Myocyte (in vitro differentiated cells): ENCODE data around the gene DNM2. TPM values are rescaled to one million over a fixed set of nuclear protein-coding genes. Genes with fewer than 3 reads are reported as not detected.
"Not testable (repeated sequence)": the region's sequence is repeated elsewhere in the genome, so short reads cannot be mapped to it uniquely, and the experiment has no call there.

Source experiments
- DNase-seq: peaks from one replicate; pipeline ENCODE4 v3.0.0-alpha.2; 2012; ENCODE audit warnings: low read depth
- total RNA-seq: library from RNA; depleted of rRNA; stranded (reverse); fragments of >200 nt; gene quantifications from 2 replicates; pipeline ENCODE4 v1.2.3, GENCODE V29; 2014

Gene DNM2
- total RNA-seq, 1 donor from 2014 or later, result 71.8 TPM

GRCh38 chr19:10724573-10725071 is 6.7 kb downstream of the DNM2 start:
- peak; percentile 13 for DNase-seq

GRCh38 chr19:10725415-10725814 is 7.5 kb downstream of the DNM2 start:
- DNase-seq, result no peak

GRCh38 chr19:10726268-10726667 is 8.4 kb downstream of the DNM2 start:
- DNase-seq, result no peak

DNA sequence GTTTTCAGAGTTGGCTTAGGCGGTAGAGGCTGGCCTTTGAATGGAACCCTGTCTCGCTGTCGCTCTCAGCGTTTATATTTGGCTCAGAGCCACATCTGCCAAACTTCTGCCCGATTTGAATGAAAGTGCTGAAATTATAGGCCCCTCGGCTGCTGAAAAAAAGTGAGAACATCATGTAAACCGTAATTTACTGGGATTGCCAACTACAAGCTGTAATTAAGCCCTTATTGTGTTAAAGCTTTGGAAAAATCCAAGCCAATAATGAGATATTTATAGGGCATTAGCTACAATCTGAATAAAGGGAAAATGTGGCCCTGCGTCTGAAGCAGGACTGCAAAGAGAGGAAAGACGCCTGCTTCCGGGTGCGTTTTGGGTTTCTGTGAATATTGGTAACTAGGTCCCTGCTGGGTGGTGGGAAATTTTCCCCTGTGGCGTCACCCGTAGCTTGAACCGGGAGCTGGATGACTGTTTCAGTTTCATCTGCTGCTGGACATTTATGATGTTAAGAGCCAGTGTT is 9.9 kb downstream of the DNM2 start:
- DNase-seq, result no peak

- DNase-seq, result no peak
Measured at GRCh38 chr19:10729411-10729810, 11.5 kb downstream of the DNM2 start.

GRCh38 chr19:10730932-10731331 is 13.1 kb downstream of the DNM2 start:
- no peak for DNase-seq

DNA sequence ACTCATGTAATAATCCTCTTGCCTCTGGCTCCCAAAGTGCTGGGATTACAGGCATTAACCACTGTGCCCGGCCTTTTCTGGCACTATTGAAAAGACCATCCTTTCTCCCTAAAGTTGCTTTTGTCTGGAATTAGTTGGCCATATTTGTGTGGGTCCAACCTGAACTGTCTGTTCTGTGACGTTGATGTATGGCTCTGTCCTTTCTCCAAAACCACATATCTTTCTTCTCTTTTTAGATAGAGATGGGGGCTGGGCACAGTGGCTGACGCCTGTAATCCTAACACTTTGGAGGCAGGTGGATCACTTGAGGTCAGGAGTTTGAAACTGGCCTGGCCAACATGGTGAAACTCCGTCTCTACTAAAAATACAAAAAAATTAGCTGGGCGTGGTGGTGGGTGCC is 17.9 kb downstream of the DNM2 start:
- no peak for DNase-seq

DNA sequence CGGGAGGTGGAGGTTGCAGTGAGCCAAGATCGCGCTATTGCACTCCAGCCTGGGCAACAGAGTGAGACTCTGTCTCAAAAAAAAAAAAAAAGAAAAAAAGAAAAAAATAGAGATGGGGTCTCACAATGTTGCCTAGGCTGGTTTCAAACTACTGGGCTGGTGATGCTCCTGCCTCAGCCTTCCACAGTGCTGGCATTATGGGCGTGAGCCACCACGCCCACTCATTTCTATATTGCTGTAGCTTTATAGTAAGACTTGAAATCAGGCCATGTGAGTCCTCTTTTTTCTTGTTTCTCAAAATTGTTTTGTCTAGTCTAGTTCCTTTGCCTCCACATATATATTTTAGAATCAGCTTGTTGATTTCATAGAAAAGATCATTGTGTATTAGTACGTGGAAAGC is 18.3 kb downstream of the DNM2 start:
- no peak for DNase-seq

- DNase-seq, result no peak
Measured at GRCh38 chr19:10736916-10737551, 19.2 kb downstream of the DNM2 start.

GRCh38 chr19:10737722-10738121 is 19.8 kb downstream of the DNM2 start:
- no peak for DNase-seq

- DNase-seq, result no peak
Measured at GRCh38 chr19:10740798-10741197, 22.9 kb downstream of the DNM2 start.

GRCh38 chr19:10742476-10742875 is 24.6 kb downstream of the DNM2 start:
- DNase-seq, result no peak

GRCh38 chr19:10744253-10744798 is 26.4 kb downstream of the DNM2 start:
- peak; percentile 67 for DNase-seq

- no peak for DNase-seq
Measured at GRCh38 chr19:10744801-10745293, 27.0 kb downstream of the DNM2 start.

GRCh38 chr19:10746437-10746836 is 28.6 kb downstream of the DNM2 start:
- DNase-seq, result not testable (repeated sequence)

DNA sequence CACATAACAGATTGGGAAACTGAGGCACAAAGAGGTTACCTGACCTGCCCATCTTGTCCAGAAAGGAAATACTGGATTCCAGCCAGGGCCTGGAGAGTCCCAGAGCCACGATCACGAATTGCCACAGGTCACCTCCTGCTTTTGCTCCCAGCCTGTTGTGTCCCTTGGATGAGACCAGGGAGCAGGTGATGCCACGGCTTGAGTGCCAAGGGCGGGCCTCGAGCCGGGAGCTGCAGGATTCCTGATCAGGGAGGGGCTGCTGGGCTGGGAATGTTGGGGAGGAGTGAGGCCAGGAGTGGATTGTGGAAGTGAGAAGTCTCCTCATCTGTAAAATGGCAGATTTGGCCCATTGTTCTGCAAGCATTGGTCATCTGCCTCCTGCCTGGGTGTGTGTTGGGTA is 29.4 kb downstream of the DNM2 start:
- DNase-seq, result peak; percentile 74

DNA sequence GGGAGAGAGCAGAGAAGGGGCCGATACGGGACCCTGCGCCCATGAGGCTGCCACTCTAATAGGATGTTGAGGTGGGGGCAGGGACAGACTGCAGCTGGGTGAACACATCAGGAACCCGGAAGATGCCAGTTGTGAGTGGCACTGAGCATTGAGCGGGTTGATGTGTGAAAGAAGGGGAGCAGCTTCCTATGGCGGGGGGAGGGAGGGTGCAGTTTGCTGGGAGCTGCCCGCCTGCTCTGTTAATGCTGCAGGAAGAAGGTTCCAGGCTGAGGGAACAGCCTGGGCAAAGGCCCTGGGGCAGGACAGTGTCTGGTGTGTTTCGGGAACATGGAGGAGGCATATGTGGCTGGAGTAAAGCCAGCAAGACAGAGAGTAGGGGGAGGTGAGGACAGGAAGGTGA is 29.8 kb downstream of the DNM2 start:
- no peak for DNase-seq

GRCh38 chr19:10748195-10748926 is 30.5 kb downstream of the DNM2 start:
- DNase-seq, result no peak

- peak; percentile 69 for DNase-seq
Measured at GRCh38 chr19:10748927-10749434, 31.1 kb downstream of the DNM2 start.

DNA sequence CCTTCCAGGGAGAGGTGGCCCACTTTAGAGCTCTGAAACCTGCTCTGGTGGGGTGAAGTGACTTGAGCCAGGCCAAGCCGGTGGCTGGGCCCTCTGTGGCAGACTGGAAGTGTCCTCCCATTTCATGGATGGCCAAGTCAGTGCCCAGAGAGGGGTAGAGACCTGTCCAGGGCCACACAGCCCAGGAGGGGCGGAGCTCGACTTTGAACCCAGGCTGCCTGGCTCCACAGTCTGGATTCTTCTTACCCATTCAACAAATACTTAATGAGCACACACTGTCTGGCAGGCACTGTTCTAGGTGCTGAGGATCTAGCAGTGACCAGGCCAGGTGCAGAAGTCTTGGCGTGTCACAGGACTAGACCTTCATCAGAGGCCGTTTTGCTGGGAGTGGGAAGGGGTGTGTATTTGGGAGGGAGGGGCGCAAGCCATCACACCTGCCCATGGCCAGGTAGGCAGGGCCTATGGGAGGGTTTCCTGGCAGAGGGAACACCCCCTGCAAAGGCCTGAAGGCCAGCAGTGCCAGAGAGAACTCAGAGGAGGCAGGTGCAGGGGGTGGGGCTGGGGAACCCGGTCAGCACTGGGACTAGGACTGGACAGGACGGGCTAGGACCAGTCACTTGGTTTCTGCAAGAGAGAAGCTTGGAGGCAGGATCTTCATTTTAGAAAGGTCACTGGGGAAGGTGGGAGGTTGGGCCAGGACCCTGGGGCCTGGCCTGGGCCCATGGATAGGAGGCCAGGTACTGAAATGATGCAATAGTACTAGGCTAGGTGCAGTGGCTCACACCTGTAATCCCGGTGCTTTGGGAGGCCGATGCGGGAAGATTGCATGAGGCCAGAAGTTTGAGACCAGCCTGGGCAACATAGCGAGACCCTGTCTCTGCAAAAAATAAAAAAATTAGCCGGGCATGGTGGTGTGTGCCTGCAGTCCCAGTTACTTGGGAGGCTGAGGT is 31.8 kb downstream of the DNM2 start:
- DNase-seq, result no peak
